GM21786 (cell line): Measurements from ENCODE around the gene CYGB.

Source experiments
- ATAC-seq: cut with Tn5 transposase; IDR thresholded peaks from one replicate; pipeline ENCODE4 v1.9.1; 2021; ENCODE audit not compliant: unreplicated experiment

CYGB gene

DNA sequence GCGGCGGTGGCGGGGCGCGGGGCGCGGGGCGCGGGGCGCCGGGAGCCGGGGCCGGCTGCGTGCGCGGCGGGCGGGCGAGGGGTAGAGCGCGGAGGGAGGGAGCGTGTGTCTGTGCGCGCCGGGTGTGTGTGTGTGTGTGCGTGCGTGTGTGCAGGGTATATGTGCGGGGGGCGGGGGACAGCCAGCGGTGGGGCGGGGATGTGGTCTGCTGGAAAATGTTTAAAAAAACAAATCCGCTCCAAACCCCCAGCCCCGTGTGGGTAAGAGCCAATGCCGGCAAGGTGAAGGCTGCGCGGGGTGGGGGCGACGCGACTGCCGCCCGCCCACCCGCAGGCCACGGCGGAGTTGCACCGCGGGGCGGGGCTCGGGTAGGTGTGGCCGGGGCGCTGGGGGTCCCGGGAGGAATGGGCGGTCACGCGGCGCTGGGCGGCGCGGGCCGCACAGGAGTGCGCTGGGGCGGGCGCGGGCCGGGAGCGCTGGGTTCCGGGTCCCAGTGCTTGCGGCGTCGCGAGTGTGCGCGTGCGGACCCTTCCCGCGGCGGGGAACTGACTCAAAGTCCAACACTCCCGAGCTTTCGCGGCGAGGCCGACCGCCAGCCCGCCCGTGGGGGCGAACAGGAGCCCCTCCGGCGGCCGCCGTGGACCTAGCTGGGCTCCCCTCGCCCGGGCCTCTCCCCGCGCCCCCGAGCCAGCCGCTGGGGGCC lies at the start of gene CYGB:
Gene CYGB, minus strand, starts transcription at position 132 of the 703 bp plus-strand sequence. CDS start 167 bp downstream, outside the sequence.
- no peak for ATAC-seq

DNA sequence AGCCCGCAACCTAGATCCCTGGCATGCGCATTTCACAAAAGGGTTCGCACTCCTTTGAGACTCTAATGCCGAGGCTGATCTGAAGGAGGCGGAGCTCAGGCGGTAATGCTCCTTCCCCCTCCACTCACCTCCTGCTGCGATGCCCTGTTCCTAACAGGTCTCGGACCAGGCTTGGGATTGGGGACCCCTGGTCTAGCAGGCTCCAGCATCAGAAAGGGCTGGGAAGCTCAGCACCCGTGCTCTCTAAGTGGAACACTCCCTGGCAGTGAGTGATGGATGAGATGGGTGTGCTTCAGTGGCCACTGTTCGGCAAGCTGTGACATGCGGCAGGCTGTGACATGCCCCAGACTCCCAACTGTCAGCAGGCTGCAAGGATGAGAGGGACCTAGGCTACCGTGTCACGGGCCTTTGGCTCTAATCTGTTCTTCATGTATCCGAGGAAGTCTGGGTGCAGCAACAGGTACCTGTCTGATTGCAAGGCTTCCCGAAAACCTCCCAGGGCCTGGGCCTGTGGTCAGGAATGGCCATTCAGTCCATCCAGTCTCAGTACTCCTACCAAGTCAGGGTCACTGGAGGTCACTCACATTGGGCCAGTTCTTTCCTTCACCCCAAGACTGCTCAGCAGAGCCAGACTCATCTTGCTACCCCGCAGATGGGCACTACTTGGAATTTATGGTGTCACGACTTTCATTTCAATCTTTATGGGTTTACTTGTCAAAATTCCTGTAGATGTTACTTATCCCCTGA lies 49.4 kb upstream of the CYGB start:
- ATAC-seq: no peak

DNA sequence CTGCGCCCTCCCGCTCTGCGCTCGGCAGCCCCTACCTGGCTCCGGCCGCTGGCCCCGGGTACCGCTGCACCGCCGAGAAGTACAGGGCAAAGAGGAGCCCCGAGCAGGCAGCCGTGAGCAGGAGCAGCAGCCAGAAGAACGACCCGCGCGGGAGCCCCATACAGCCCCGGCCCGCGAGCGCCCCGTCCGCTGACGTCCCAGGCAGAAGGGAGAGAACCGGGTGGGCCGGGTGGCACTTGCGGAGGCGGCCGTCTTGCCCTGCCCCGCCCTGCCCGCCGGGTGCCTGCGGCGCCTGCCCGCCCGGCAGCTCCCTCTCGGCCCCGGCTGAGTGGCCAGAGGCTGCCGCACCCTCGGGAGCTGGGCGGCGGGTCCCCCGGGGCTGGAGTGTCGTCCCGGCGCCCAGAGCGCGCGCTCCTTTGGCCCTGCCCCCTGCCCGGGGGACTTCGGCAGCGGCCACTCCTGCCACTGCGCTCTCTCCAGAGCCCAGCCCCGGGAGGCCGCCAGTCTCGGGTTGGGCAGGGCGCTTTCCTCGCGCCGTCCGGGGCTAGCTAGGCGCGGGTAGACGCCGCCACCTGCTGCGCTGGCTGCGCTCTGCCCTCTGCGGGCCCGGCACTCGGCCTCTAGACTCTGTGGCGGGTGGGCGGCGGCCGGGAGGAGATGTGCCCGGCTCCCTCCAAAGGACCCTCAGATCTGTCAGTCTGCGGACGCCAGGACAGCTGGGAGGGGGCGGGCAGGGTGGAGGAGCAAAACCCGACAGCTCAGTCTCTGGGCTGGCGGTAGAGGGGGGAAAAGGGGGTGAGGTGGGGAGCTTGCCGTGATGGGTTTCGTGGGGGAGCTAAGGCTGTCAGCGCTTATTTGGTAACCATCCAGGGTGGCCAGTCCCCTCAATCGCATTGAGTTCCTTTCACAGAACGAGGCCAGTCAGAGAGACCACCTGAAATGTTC lies 48.4 kb upstream of the CYGB start, which contains the start of gene ST6GALNAC2:
Gene ST6GALNAC2, minus strand, starts transcription at position 212 of the 945 bp plus-strand sequence. Its CDS starts 52 bp downstream, at position 160.
- ATAC-seq: no peak

- no peak for ATAC-seq
Measured at GRCh38 chr17:76585033-76585648, 47.6 kb upstream of the CYGB start.

- ATAC-seq: no peak
Measured at GRCh38 chr17:76584427-76585032, 47.0 kb upstream of the CYGB start.

- no peak for ATAC-seq
Measured at GRCh38 chr17:76582660-76583059, 45.2 kb upstream of the CYGB start.

- no peak for ATAC-seq
Measured at GRCh38 chr17:76581515-76581914, 44.0 kb upstream of the CYGB start.

- no peak for ATAC-seq
Measured at GRCh38 chr17:76579281-76579680, 41.8 kb upstream of the CYGB start.

GRCh38 chr17:76578376-76578775 lies 40.9 kb upstream of the CYGB start:
- no peak for ATAC-seq

GRCh38 chr17:76577876-76578275 lies 40.4 kb upstream of the CYGB start:
- ATAC-seq: no peak

DNA sequence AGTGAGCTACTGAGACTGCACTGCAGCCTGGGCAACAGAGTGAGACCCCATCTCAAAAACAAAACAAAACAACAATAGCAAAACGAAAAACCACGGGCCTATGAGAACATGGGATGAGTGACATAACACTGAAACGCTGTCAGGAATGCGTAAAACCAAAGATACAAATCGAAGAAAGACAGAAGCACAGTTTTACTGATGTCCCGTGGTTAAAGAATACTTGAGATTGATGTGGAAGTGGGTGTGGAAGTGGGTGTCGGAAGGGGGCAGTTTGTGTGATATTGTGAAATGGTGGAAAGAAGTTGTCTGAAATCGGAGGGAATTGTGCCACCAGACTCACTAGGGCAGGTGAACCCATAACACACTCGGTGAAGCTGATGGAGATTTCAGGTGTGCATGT lies 38.7 kb upstream of the CYGB start:
- no peak for ATAC-seq

DNA sequence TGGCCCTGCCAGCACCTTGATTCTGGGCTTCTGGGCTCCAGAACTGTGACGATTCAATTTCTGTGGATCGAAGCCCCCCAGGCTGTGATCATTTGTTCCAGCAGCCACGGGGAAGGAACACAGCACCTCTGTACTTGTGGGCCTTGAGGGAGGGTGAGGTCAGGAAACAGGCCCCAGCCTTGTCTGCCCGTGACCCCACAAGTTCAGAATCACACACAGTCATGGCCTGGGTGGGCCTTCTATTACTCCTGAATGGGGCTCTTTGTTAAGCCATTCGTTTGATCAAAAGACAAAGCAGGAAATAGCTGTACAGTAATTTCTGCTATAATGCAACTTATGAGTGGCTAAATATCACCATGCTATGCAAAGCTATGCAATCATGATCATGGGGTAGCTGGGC lies 38.1 kb upstream of the CYGB start:
- ATAC-seq: no peak

DNA sequence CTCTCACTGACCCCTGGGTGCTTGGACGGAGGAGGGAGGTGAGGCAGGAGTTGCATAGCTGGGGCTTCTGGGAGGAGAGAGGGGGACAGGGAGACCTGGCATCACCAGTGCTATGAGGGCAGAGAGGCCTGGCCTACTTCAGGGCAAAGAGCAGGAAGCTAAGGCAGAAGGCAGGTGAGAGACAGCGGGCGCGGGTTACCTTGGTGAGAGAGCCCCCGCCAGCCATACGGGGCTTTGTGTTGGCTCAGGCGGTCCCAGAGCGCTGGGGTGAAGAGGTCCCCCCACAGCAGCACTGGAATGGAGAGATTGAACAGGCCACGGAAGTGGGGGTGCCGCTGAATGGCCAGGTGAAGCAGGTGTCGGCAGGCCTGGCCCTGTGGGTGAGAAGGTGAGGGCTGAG lies 36.7 kb upstream of the CYGB start:
- no peak for ATAC-seq

DNA sequence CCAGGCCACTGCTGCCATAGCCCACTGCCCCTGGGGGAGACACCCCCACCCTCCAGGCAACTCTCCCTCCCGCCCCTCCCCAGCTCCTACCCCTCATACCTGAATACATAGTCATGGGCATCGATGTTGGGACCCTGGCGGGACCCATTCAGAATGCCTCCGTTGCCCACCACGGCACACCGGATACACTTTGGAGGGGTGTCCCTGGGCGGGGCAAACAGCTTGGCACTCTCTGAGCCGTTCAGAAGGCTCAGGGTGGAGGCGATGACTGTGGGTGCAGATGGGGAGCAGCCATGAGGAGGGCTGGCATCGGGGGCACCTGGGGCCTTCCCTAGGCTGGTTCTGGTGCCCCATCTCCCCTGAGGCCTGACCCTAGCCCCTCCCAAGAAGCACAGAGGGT lies 35.6 kb upstream of the CYGB start:
- no peak for ATAC-seq

GRCh38 chr17:76572201-76572910 lies 34.8 kb upstream of the CYGB start:
- ATAC-seq: no peak

GRCh38 chr17:76570877-76571471 lies 33.5 kb upstream of the CYGB start:
- no peak for ATAC-seq

GRCh38 chr17:76570457-76570856 lies 32.9 kb upstream of the CYGB start:
- no peak for ATAC-seq

GRCh38 chr17:76569607-76570279 lies 32.2 kb upstream of the CYGB start:
- no peak for ATAC-seq

GRCh38 chr17:76568811-76569221 lies 31.3 kb upstream of the CYGB start:
- ATAC-seq: no peak
